ENCODE data around the gene RAP1A. TPM values are rescaled to one million over a fixed set of nuclear protein-coding genes. Genes with fewer than 3 reads are reported as not detected.

The RAP1A gene
- total RNA-seq, 1 experiment from 2014 or later = 55.2 TPM

GRCh38 chr1:111696330-111696729 is 76.7 kb downstream of the RAP1A start:
- intact Hi-C loops (cut with micrococcal nuclease; ENCODE audit: unreplicated experiment) = no loop called here
- DNase-seq = no peak
- Histone ChIP-seq H3K4me1 (replicated peaks; ENCODE audit: insufficient read depth) (no peaks in the 10 kb centered on the region), H3K4me2 (no peak overlapping the region), H3K27me3 (ENCODE audit: insufficient read depth, low read depth) (no peaks in the 10 kb centered on the region), H3K4me3 (no peak overlapping the region), H3K36me3 (ENCODE audit: low read depth) (peaks cover 18% of the 10 kb centered on the region; the same call in 1 of the 2 replicates), H3K27ac (no peak overlapping the region), H3K9me3 (ENCODE audit: insufficient read depth, low read depth) (no peaks in the 10 kb centered on the region), H4K20me1 (ENCODE audit: insufficient read depth) (peaks cover 2% of the 10 kb centered on the region; the same call in 1 of the 2 replicates), H2AFZ (no peak overlapping the region), H3K79me2 (ENCODE audit: low read depth) (no peaks in the 10 kb centered on the region), H3K9me2 (ENCODE audit: insufficient read depth) (no peaks in the 10 kb centered on the region; the same call in 1 of the 2 replicates), H3F3A (ENCODE audit: insufficient read depth, low read depth) (no peaks in the 10 kb centered on the region)
- TF ChIP-seq CTCF (conservative IDR thresholded peaks at IDR 0.05) = no peak
- TF ChIP-seq EZH2 (IDR thresholded peaks at IDR 0.05; ENCODE audit: low read depth) = no peak
- ChIA-PET POLR2A (ENCODE audit: unreplicated experiment) (no interaction called here), CTCF (no interaction called here)
- no TSS peak for BruUV-seq (replicated peaks)

GRCh38 chr1:111699268-111699667 is 79.7 kb downstream of the RAP1A start:
- CTCF ChIA-PET = interaction anchor here (0.7 kb wide), 1 partner anchor 12 kb away, joined by 6 read pairs; no protein-coding TSS in a partner anchor

GRCh38 chr1:111702504-111703050 is 83.0 kb downstream of the RAP1A start:
- Histone ChIP-seq H4K20me1 (ENCODE audit: insufficient read depth) (no peaks in the 10 kb centered on the region), H3K4me1 (replicated peaks; ENCODE audit: insufficient read depth) (peaks cover 12% of the 10 kb centered on the region), H3K79me2 (ENCODE audit: low read depth) (no peaks in the 10 kb centered on the region), H3K9me2 (ENCODE audit: insufficient read depth) (no peaks in the 10 kb centered on the region; the same call in 1 of the 2 replicates), H3K4me3 (no peak overlapping the region), H3K27ac (no peak overlapping the region), H3K9me3 (ENCODE audit: insufficient read depth, low read depth) (no peaks in the 10 kb centered on the region), H3F3A (ENCODE audit: insufficient read depth, low read depth) (peaks cover 10% of the 10 kb centered on the region; the same call in 1 of the 2 replicates), H3K36me3 (ENCODE audit: low read depth) (peaks cover 7% of the 10 kb centered on the region; the same call in 1 of the 2 replicates), H3K27me3 (ENCODE audit: insufficient read depth, low read depth) (no peaks in the 10 kb centered on the region), H3K4me2 (no peak overlapping the region), H2AFZ (no peak overlapping the region)
- no peak for DNase-seq
- CTCF ChIA-PET = interaction anchor here (0.6 kb wide), 1 partner anchor 43 kb away, joined by 5 read pairs; no protein-coding TSS in a partner anchor
- intact Hi-C loops (cut with micrococcal nuclease; ENCODE audit: unreplicated experiment) = no loop called here
- BruUV-seq (replicated peaks) = no TSS peak
- POLR2A ChIA-PET (ENCODE audit: unreplicated experiment) = interaction anchor here (0.6 kb wide), 2 partner anchors 55 to 120 kb away, joined by 4 read pairs; no protein-coding TSS in a partner anchor
- TF ChIP-seq EZH2 (IDR thresholded peaks at IDR 0.05; ENCODE audit: low read depth) (no peak), CTCF (conservative IDR thresholded peaks at IDR 0.05) (no peak)

More at GRCh38 chr1:111699268-111699667, 79.7 kb downstream of the RAP1A start:
- no peak for TF ChIP-seq EZH2 (IDR thresholded peaks at IDR 0.05; ENCODE audit: low read depth)
- no peak for TF ChIP-seq CTCF (conservative IDR thresholded peaks at IDR 0.05)
- DNase-seq = no peak
- H3K79me2 ChIP-seq (ENCODE audit: low read depth) = no peaks in the 10 kb centered on the region
- H3K27ac ChIP-seq = no peak overlapping the region
- no TSS peak for BruUV-seq (replicated peaks)
- H3K4me3 ChIP-seq = no peak overlapping the region
- H3K4me1 ChIP-seq (replicated peaks; ENCODE audit: insufficient read depth) = peaks cover 3% of the 10 kb centered on the region; the same call in 1 of the 2 replicates
- H3K36me3 ChIP-seq (ENCODE audit: low read depth) = peaks cover 21% of the 10 kb centered on the region; the same call in 1 of the 2 replicates
- intact Hi-C loops (cut with micrococcal nuclease; ENCODE audit: unreplicated experiment) = no loop called here
- H2AFZ ChIP-seq = no peak overlapping the region
- H3K9me2 ChIP-seq (ENCODE audit: insufficient read depth) = no peaks in the 10 kb centered on the region; the same call in 1 of the 2 replicates
- POLR2A ChIA-PET (ENCODE audit: unreplicated experiment) = no interaction called here
- no peaks in the 10 kb centered on the region for H3K9me3 ChIP-seq (ENCODE audit: insufficient read depth, low read depth)
- no peak overlapping the region for H3K4me2 ChIP-seq
- H3F3A ChIP-seq (ENCODE audit: insufficient read depth, low read depth) = peaks cover 7% of the 10 kb centered on the region; the same call in 1 of the 2 replicates
- no peaks in the 10 kb centered on the region for H3K27me3 ChIP-seq (ENCODE audit: insufficient read depth, low read depth)
- H4K20me1 ChIP-seq (ENCODE audit: insufficient read depth) = no peaks in the 10 kb centered on the region

Measured in PC-9 (cell line).